GM19455 (cell line): ENCODE results near the gene STK32B.

ENCODE experiments used
- ATAC-seq: cut with Tn5 transposase; IDR thresholded peaks from one replicate; pipeline ENCODE4 v1.9.1; 2021; ENCODE audit not compliant: unreplicated experiment

The STK32B gene

GRCh38 chr4:5503336-5503936, 452.2 kb downstream of the STK32B start:
- no peak for ATAC-seq

- no peak for ATAC-seq
These were observed 453.2 kb downstream of the STK32B start for GRCh38 chr4:5504486-5504885.

- ATAC-seq, result no peak
These were observed 459.2 kb downstream of the STK32B start for GRCh38 chr4:5510504-5510903.

- no peak for ATAC-seq
These were observed 460.5 kb downstream of the STK32B start for GRCh38 chr4:5511791-5512190.

GRCh38 chr4:5515646-5516045, 464.4 kb downstream of the STK32B start:
- no peak for ATAC-seq

GRCh38 chr4:5517372-5517771, 466.1 kb downstream of the STK32B start:
- no peak for ATAC-seq

GRCh38 chr4:5524446-5525299, 473.4 kb downstream of the STK32B start:
- no peak for ATAC-seq

- no peak for ATAC-seq
These were observed 475.0 kb downstream of the STK32B start for GRCh38 chr4:5526080-5526846.

GRCh38 chr4:5527211-5527610, 475.9 kb downstream of the STK32B start:
- no peak for ATAC-seq

GRCh38 chr4:5528031-5528436, 476.8 kb downstream of the STK32B start:
- no peak for ATAC-seq

GRCh38 chr4:5532100-5532499, 480.8 kb downstream of the STK32B start:
- ATAC-seq, result no peak

- ATAC-seq, result no peak
These were observed 488.3 kb downstream of the STK32B start for GRCh38 chr4:5539584-5539983.

GRCh38 chr4:5541169-5541568, 489.9 kb downstream of the STK32B start:
- ATAC-seq, result no peak

- ATAC-seq, result no peak
These were observed 492.4 kb downstream of the STK32B start for GRCh38 chr4:5543681-5544080.

- ATAC-seq, result no peak
These were observed 493.5 kb downstream of the STK32B start for GRCh38 chr4:5544762-5545161.

GRCh38 chr4:5545271-5545670, 494.0 kb downstream of the STK32B start:
- no peak for ATAC-seq

- no peak for ATAC-seq
These were observed 496.5 kb downstream of the STK32B start for GRCh38 chr4:5547651-5548249.
